Measurements from ENCODE around the gene LRFN2.

LRFN2 gene

GRCh38 chr6:40450483-40450882, 136.7 kb downstream of the LRFN2 start:
- ATAC-seq (ENCODE audit: low read depth) (no peak), DNase-seq (ENCODE audit: low spot score in 2 of 2) (no peak)
- peaks cover 8% of the 10 kb centered on the region for H3K27me3 Mint-ChIP-seq
- no peaks in the 10 kb centered on the region for H3K36me3 Mint-ChIP-seq
- no peak overlapping the region for H3K27ac Mint-ChIP-seq
- no peaks in the 10 kb centered on the region for H3K9me3 Mint-ChIP-seq
- no peaks in the 10 kb centered on the region for H3K4me1 Mint-ChIP-seq
- no peak overlapping the region for H3K4me3 Mint-ChIP-seq

- Mint-ChIP-seq H3K4me1 (no peaks in the 10 kb centered on the region), H3K4me3 (no peak overlapping the region), H3K27ac (no peak overlapping the region), H3K27me3 (peaks cover 5% of the 10 kb centered on the region), H3K36me3 (no peaks in the 10 kb centered on the region), H3K9me3 (no peaks in the 10 kb centered on the region)
- ATAC-seq (ENCODE audit: low read depth) = no peak
- DNase-seq (ENCODE audit: low spot score in 2 of 2) = no peak
Measured at GRCh38 chr6:40444811-40445210, 142.4 kb downstream of the LRFN2 start.

- Mint-ChIP-seq H3K9me3 (no peaks in the 10 kb centered on the region), H3K36me3 (no peaks in the 10 kb centered on the region)
- no peak for DNase-seq (ENCODE audit: low spot score in 2 of 2)
Measured at GRCh38 chr6:40444312-40444711, 142.9 kb downstream of the LRFN2 start.

GRCh38 chr6:40443842-40444241, 143.3 kb downstream of the LRFN2 start:
- H3K4me1 Mint-ChIP-seq = no peaks in the 10 kb centered on the region
- H3K4me3 Mint-ChIP-seq = no peak overlapping the region
- H3K27me3 Mint-ChIP-seq = peaks cover 5% of the 10 kb centered on the region
- DNase-seq (ENCODE audit: low spot score in 2 of 2) (no peak), ATAC-seq (ENCODE audit: low read depth) (no peak)
- H3K36me3 Mint-ChIP-seq = no peaks in the 10 kb centered on the region
- H3K9me3 Mint-ChIP-seq = no peaks in the 10 kb centered on the region
- no peak overlapping the region for H3K27ac Mint-ChIP-seq

More at GRCh38 chr6:40444312-40444711, 142.9 kb downstream of the LRFN2 start:
- Mint-ChIP-seq H3K27ac (no peak overlapping the region), H3K4me3 (no peak overlapping the region), H3K27me3 (peaks cover 5% of the 10 kb centered on the region), H3K4me1 (no peaks in the 10 kb centered on the region)
- no peak for ATAC-seq (ENCODE audit: low read depth)

GRCh38 chr6:40442591-40442990, 144.6 kb downstream of the LRFN2 start:
- Mint-ChIP-seq H3K4me3 (no peak overlapping the region), H3K9me3 (no peaks in the 10 kb centered on the region), H3K27me3 (peaks cover 5% of the 10 kb centered on the region), H3K36me3 (no peaks in the 10 kb centered on the region), H3K27ac (no peak overlapping the region), H3K4me1 (no peaks in the 10 kb centered on the region)
- ATAC-seq (ENCODE audit: low read depth) (no peak), DNase-seq (ENCODE audit: low spot score in 2 of 2) (no peak)

- no peak overlapping the region for H3K4me3 Mint-ChIP-seq
- ATAC-seq (ENCODE audit: low read depth) = no peak
- H3K27me3 Mint-ChIP-seq = no peaks in the 10 kb centered on the region
- H3K36me3 Mint-ChIP-seq = no peaks in the 10 kb centered on the region
- DNase-seq (ENCODE audit: low spot score in 2 of 2) = no peak
- no peak overlapping the region for H3K27ac Mint-ChIP-seq
- H3K9me3 Mint-ChIP-seq = no peaks in the 10 kb centered on the region
- H3K4me1 Mint-ChIP-seq = no peaks in the 10 kb centered on the region
Measured at GRCh38 chr6:40441150-40441549, 146.0 kb downstream of the LRFN2 start.

- Mint-ChIP-seq H3K4me1 (no peaks in the 10 kb centered on the region), H3K9me3 (no peaks in the 10 kb centered on the region), H3K27me3 (no peaks in the 10 kb centered on the region), H3K27ac (no peak overlapping the region), H3K4me3 (no peak overlapping the region), H3K36me3 (no peaks in the 10 kb centered on the region)
- DNase-seq (ENCODE audit: low spot score in 2 of 2) (no peak), ATAC-seq (ENCODE audit: low read depth) (no peak)
Measured at GRCh38 chr6:40440053-40440452, 147.1 kb downstream of the LRFN2 start.

- H3K4me1 Mint-ChIP-seq = no peaks in the 10 kb centered on the region
- DNase-seq (ENCODE audit: low spot score in 2 of 2) (no peak), ATAC-seq (ENCODE audit: low read depth) (no peak)
- no peak overlapping the region for H3K27ac Mint-ChIP-seq
- no peaks in the 10 kb centered on the region for H3K9me3 Mint-ChIP-seq
- no peak overlapping the region for H3K4me3 Mint-ChIP-seq
- H3K36me3 Mint-ChIP-seq = no peaks in the 10 kb centered on the region
- no peaks in the 10 kb centered on the region for H3K27me3 Mint-ChIP-seq
Measured at GRCh38 chr6:40439026-40439800, 148.0 kb downstream of the LRFN2 start.

- Mint-ChIP-seq H3K27ac (no peak overlapping the region), H3K9me3 (no peaks in the 10 kb centered on the region)
- DNase-seq (ENCODE audit: low spot score in 2 of 2) = no peak
Measured at GRCh38 chr6:40438246-40438887, 148.8 kb downstream of the LRFN2 start.

GRCh38 chr6:40437631-40438030, 149.5 kb downstream of the LRFN2 start:
- ATAC-seq (ENCODE audit: low read depth) = no peak
- no peak overlapping the region for H3K4me3 Mint-ChIP-seq

More at GRCh38 chr6:40438246-40438887, 148.8 kb downstream of the LRFN2 start:
- no peak for ATAC-seq (ENCODE audit: low read depth)
- Mint-ChIP-seq H3K4me3 (no peak overlapping the region), H3K36me3 (no peaks in the 10 kb centered on the region), H3K27me3 (no peaks in the 10 kb centered on the region), H3K4me1 (no peaks in the 10 kb centered on the region)

GRCh38 chr6:40436685-40437604, 150.2 kb downstream of the LRFN2 start:
- ATAC-seq (ENCODE audit: low read depth) (no peak), DNase-seq (ENCODE audit: low spot score in 2 of 2) (no peak)
- H3K36me3 Mint-ChIP-seq = no peaks in the 10 kb centered on the region
- no peaks in the 10 kb centered on the region for H3K4me1 Mint-ChIP-seq
- no peak overlapping the region for H3K4me3 Mint-ChIP-seq
- H3K27me3 Mint-ChIP-seq = no peaks in the 10 kb centered on the region
- H3K9me3 Mint-ChIP-seq = no peaks in the 10 kb centered on the region
- H3K27ac Mint-ChIP-seq = no peak overlapping the region

More at GRCh38 chr6:40437631-40438030, 149.5 kb downstream of the LRFN2 start:
- no peak overlapping the region for H3K27ac Mint-ChIP-seq
- H3K9me3 Mint-ChIP-seq = no peaks in the 10 kb centered on the region
- no peaks in the 10 kb centered on the region for H3K36me3 Mint-ChIP-seq
- H3K4me1 Mint-ChIP-seq = no peaks in the 10 kb centered on the region
- H3K27me3 Mint-ChIP-seq = no peaks in the 10 kb centered on the region
- no peak for DNase-seq (ENCODE audit: low spot score in 2 of 2)

GRCh38 chr6:40432982-40433381, 154.2 kb downstream of the LRFN2 start:
- Mint-ChIP-seq H3K36me3 (no peaks in the 10 kb centered on the region), H3K9me3 (no peaks in the 10 kb centered on the region), H3K4me1 (no peaks in the 10 kb centered on the region), H3K4me3 (no peak overlapping the region), H3K27ac (no peak overlapping the region), H3K27me3 (no peaks in the 10 kb centered on the region)
- no peak for ATAC-seq (ENCODE audit: low read depth)
- no peak for DNase-seq (ENCODE audit: low spot score in 2 of 2)

GRCh38 chr6:40431706-40432105, 155.5 kb downstream of the LRFN2 start:
- Mint-ChIP-seq H3K4me1 (no peaks in the 10 kb centered on the region), H3K27me3 (no peaks in the 10 kb centered on the region), H3K9me3 (no peaks in the 10 kb centered on the region), H3K4me3 (no peak overlapping the region), H3K27ac (no peak overlapping the region), H3K36me3 (no peaks in the 10 kb centered on the region)
- no peak for ATAC-seq (ENCODE audit: low read depth)
- no peak for DNase-seq (ENCODE audit: low spot score in 2 of 2)

GRCh38 chr6:40427196-40427595, 160.0 kb downstream of the LRFN2 start:
- ATAC-seq (ENCODE audit: low read depth) = no peak
- Mint-ChIP-seq H3K27me3 (peaks cover 2% of the 10 kb centered on the region), H3K27ac (no peak overlapping the region), H3K4me3 (no peak overlapping the region), H3K9me3 (no peaks in the 10 kb centered on the region), H3K36me3 (no peaks in the 10 kb centered on the region), H3K4me1 (no peaks in the 10 kb centered on the region)
- DNase-seq (ENCODE audit: low spot score in 2 of 2) = no peak

Data from memory B cell (primary cell).